Fibroblast of pulmonary artery (primary cell): ENCODE data around the gene DCAF8.
"Not testable (repeated sequence)": the region's sequence is repeated elsewhere in the genome, so short reads cannot be mapped to it uniquely, and the experiment has no call there.

Source experiments
- DNase-seq: peaks from one replicate; pipeline ENCODE4 v3.0.0-alpha.2; 2010; ENCODE audit warnings: low read depth
- H3K4me3 ChIP-seq: replicated peaks from 2 replicates; pipeline ENCODE4 v1.5.1; 2011; ENCODE audit warnings: low read depth, mild to moderate bottlenecking, control low read depth, low read length, moderate library complexity
- TF ChIP-seq, protein P1 (sequence below): IDR thresholded peaks from 2 replicates; pipeline ENCODE4 v1.5.1; 2011; ENCODE audit warnings: mild to moderate bottlenecking, control low read depth, low read length, inconsistent platforms; ENCODE audit errors: missing control alignments

The DCAF8 gene

DNA sequence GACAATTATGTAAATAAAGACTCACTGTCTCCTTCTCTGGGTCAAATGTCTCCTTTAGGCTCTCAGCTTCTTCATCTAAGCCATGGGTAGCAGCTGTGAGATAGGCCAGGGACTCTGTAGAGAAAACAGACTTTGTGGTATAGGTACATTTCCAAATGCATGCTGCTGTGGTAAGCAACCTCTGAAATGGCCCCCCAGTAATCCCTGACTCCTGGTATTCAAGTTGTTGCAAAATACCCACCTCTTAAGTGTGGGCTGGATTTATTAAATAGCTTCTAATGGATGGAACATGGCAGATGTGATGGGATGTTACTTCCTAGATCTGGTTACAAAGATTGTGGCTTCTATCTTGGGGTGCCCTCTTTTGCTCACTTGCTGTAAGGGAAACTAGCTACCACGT, 33.7 kb upstream of the DCAF8 start:
- TF ChIP-seq, protein P1, sequence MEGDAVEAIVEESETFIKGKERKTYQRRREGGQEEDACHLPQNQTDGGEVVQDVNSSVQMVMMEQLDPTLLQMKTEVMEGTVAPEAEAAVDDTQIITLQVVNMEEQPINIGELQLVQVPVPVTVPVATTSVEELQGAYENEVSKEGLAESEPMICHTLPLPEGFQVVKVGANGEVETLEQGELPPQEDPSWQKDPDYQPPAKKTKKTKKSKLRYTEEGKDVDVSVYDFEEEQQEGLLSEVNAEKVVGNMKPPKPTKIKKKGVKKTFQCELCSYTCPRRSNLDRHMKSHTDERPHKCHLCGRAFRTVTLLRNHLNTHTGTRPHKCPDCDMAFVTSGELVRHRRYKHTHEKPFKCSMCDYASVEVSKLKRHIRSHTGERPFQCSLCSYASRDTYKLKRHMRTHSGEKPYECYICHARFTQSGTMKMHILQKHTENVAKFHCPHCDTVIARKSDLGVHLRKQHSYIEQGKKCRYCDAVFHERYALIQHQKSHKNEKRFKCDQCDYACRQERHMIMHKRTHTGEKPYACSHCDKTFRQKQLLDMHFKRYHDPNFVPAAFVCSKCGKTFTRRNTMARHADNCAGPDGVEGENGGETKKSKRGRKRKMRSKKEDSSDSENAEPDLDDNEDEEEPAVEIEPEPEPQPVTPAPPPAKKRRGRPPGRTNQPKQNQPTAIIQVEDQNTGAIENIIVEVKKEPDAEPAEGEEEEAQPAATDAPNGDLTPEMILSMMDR: no peak

DNA sequence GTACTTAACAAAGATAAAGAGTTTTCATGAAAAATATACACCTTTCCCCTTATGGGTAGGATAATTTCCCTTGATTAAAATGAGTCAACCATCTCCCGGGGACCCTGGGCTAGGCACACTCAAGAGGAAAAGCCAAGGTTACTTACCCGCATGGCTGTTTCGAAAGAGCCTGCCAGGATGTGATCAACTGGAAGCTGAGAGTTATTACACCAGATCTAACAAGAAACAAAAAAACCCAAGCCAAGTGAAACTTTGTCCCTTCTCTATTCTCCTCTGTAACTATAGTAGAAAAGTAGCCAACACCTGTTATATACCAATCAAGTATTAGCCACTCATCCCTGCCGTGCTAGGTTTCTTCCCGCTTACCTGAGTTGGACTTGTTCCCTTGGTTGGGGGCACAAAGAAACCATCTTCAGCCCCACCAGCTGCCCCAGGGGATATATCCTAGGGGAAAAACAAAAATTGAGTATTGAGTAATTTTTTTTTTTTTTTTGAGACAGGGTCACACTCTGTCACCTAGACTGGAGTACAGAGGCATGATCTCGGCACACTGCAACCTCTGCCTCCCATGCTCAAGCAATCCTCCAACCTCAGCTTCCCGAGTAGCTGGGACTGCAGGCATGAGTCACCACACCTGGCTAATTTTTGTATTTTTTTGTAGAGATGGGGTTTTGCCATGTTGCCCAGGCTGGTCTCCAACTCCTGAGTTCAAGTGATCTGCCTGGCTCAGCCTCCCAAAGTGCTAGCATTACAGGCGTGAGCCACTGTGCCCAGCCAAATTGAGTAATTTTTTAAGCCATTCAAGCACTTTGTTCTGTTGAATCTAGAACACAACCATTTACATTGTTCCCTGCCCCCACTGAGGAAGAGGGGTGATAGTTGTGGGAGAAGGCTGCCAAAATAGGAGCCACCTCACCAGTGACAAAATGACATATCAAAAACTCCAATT, 30.9 kb upstream of the DCAF8 start:
- no peak overlapping the region for H3K4me3 ChIP-seq
- peak; percentile 13 for DNase-seq
- TF ChIP-seq, protein P1: no peak

More for the DNA sequence above, 33.7 kb upstream of the DCAF8 start:
- no peak overlapping the region for H3K4me3 ChIP-seq
- no peak for DNase-seq

DNA sequence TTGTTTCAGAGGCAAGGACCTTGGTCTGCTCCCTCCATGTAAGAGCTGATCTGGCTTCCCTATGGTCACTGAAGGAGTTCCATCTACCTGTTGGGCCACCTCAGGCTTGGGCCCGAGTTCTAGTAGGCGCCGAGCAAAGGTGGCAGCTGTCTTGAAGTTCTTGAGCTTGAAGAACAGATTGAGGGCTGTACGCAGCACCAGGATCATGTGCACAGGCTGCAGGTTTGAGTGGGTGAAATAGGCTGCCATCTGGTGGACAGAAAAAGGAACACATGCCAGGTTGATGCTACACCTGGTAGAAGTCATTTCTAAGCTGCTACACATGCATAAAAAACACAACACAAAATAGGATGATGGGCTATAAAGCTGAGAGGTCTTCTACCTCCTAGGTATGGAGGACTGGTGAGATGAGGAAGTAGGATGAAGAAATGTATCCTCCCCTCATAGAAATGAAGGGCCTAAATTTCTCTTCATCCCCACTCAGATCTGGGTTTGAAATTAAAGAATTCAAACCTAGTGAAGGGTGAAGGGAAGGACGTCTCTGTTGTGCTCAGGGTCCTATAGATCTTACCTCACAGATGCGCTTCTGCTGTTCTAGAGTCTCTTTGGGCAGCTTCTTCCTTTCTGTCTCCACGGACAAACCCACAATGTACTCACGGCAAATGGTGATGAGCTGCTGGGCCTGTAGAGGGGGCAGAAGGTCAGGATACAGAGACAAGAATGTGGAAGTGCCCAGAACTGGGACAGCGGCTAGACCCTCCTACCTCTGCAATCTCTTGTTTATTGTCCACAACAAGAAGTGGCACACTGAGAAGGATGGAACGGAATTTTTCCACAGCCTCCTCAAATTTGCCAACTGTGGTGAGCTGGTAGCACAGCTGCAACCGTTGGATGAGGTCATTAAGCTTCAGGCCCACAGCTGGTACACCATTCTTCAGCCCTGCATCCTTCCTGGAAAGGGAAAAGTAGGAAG, 29.2 kb upstream of the DCAF8 start:
- DNase-seq: peak; percentile 81
- no peak overlapping the region for H3K4me3 ChIP-seq
- TF ChIP-seq, protein P1: peak; percentile 84

DNA sequence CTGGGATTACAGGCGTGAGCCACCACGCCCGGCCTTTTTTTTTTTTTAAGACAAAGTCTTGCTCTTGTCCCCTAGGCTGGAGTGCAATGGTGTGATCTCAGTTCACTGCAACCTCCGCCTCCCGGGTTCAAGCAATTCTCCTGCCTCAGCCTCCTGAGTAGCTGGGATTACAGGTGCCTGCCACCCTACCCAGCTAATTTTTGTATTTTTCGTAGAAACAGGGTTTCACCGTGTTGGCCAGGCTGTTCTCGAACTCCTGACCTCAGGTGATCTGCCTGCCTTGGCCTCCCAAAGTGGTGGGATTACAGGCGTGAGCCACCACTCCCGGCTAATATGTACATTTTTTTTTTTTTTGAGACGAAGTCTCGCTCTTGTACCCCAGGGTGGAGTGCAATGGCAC, 25.4 kb upstream of the DCAF8 start:
- not testable (repeated sequence) for H3K4me3 ChIP-seq, DNase-seq

DNA sequence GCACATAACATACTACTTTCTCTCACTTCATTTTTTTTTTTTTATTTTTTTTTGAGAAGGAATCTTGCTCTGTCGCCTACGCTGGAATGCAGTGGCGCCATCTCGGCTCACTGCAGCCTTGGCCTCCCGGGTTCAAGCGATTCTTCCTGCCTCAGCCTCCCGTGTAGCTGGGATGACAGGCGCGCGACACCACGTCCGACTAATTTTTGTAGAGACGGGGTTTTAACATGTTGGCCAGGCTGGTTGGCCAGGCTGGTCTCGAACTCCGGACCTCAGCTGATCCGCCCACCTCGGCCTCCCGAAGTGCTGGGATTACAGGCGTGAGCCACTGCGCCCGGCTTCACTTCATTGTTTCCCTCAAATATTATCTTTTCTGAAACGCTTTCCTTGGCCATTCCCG, 23.2 kb upstream of the DCAF8 start:
- peak overlapping the region; percentile 93 for H3K4me3 ChIP-seq
- no peak for DNase-seq
- TF ChIP-seq, protein P1: no peak

DNA sequence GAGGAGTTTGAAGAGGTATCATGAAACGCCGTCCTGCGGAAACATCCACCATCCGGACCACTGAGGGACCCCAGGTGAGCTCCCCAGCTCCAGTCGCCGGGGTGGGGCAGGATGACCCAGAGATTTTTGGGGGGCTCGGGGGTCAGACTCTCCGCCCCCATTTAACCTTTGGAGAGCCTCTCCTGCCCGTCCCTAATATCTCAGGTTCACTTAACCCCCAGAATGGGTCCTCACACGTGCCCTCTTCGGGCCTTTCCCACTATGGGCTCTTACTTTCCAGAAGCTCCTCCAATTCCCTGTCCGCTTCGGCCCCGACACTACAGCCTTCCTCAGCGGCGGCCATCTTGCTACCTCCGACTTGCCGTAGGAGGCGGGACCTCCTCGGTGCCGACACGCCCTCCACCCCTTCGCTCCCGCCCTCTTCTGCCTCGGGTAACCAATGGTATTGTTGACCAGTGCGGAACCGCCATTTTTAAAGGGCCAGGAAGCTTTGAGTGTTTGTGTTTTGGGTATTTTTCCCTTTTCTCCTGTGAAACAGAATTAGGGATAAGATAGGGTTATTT, 22.5 kb upstream of the DCAF8 start, which contains the start of gene PEX19:
PEX19 (minus strand) TSS at position 352 of the 563 bp plus-strand sequence; CDS start at position 343, 9 bp downstream.
- peak; percentile 95 for DNase-seq
- TF ChIP-seq, protein P1: no peak
- H3K4me3 ChIP-seq: peak within 1 kb of the TSS; percentile 93
